HT1080 (cell line): ENCODE data around the gene KEAP1. TPM values are rescaled to one million over a fixed set of nuclear protein-coding genes. Genes with fewer than 3 reads are reported as not detected.
A peak's percentile ranks its signal among the peaks of the same experiment; 100 is the strongest.
"Not testable (repeated sequence)": the region's sequence is repeated elsewhere in the genome, so short reads cannot be mapped to it uniquely, and the experiment has no call there.

Experiments used
- DNase-seq: peaks from one replicate; pipeline ENCODE4 v3.0.0-alpha.2; 2015; ENCODE audit warnings: low read depth
- total RNA-seq: library from RNA; depleted of rRNA; stranded (reverse); fragments of >200 nt; shearing (Covaris generic); gene quantifications from 2 replicates; pipeline ENCODE4 v1.2.3, GENCODE V29; 2014

Gene KEAP1
- total RNA-seq, 1 experiment from 2014 or later, result 76.0 TPM

GRCh38 chr19:10500247-10500592 lies 2.9 kb downstream of the KEAP1 start:
- no peak for DNase-seq

GRCh38 chr19:10499550-10500246 lies 3.5 kb downstream of the KEAP1 start:
- DNase-seq, result no peak

GRCh38 chr19:10497371-10497770 lies 5.8 kb downstream of the KEAP1 start:
- no peak for DNase-seq

- no peak for DNase-seq
These were observed 11.6 kb downstream of the KEAP1 start for GRCh38 chr19:10491472-10492047.

DNA sequence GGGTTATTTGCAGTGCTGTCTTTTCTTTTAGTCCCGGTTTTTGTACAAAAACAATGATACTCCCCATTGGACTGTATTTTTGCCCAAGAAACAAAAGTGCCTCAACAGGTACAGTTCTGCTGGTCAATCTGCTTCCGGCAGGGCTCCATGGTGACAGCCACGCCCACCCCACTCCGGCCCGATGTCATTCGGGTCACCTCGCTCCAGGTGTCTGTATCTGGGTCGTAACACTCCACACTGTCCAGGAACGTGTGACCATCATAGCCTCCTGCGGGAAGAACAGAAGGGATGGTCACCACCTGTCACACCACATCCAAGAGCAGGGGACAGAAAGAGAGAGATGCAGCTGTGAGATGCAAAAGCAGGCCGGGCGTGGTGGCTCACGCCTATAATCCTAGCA lies 16.6 kb downstream of the KEAP1 start:
- DNase-seq, result no peak

- DNase-seq, result peak; percentile 51
These were observed 24.2 kb downstream of the KEAP1 start for GRCh38 chr19:10478903-10479384.

DNA sequence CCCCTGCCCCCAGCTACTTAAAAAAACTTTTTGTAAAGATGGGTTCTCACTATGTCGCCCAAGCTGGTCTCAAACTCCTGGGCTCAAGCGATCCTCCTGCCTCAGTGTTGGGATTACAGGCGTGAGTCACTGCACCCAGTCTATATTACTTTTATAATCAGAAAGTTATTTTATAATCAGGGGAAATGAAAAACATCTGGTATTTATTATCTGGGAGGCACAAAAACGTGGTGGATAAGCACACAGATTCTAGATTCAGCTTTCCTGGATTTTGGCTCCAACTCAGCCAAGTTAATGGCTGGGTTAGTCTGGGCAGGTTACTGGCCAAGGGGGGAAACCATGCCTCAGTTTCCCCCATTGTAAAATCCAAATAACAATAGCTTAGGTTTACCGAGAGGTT lies 24.7 kb downstream of the KEAP1 start:
- no peak for DNase-seq

GRCh38 chr19:10474962-10475451 lies 28.1 kb downstream of the KEAP1 start:
- DNase-seq, result no peak

GRCh38 chr19:10473192-10473591 lies 30.0 kb downstream of the KEAP1 start:
- no peak for DNase-seq

- peak; percentile 29 for DNase-seq
These were observed 31.2 kb downstream of the KEAP1 start for GRCh38 chr19:10471909-10472308.

DNA sequence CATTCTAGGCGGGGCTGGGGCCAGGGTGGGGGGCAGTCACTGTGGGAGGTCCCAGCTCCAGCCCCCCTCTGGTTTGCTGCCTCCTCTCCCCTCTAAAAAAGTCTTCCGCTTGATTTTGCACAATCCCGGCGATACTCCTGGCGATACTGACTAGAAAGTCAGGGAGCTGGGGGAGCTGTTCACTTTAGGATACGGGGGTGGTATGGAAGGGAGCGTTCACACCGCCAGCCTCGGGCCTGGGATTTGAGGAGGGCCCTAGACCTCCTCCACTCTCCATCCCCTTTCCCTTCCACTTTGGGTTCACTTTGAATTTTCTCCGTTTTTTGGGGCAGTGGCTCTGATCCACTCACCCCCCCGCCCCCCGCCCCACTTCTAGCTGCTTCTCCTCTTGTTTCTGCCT lies 35.0 kb downstream of the KEAP1 start:
- DNase-seq, result no peak

DNA sequence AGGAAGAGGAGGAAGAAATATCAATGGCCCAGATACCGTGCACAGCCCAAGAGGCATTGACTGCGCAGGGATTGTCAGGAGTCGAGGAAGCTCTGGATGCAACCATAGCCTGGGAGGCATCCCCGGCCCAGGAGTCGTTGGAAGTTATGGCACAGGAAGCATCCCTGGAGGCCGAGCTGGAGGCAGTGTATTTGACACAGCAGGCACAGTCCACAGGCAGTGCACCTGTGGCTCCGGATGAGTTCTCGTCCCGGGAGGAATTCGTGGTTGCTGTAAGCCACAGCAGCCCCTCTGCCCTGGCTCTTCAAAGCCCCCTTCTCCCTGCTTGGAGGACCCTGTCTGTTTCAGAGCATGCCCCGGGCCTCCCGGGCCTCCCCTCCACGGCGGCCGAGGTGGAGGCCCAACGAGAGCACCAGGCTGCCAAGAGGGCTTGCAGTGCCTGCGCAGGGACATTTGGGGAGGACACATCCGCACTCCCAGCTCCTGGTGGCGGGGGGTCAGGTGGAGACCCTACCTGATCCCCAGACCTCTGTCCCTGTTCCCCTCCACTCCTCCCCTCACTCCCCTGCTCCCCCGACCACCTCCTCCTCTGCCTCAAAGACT lies 36.0 kb downstream of the KEAP1 start:
- no peak for DNase-seq

- no peak for DNase-seq
These were observed 38.7 kb downstream of the KEAP1 start for GRCh38 chr19:10464456-10464855.

GRCh38 chr19:10462557-10462956 lies 40.6 kb downstream of the KEAP1 start:
- no peak for DNase-seq

DNA sequence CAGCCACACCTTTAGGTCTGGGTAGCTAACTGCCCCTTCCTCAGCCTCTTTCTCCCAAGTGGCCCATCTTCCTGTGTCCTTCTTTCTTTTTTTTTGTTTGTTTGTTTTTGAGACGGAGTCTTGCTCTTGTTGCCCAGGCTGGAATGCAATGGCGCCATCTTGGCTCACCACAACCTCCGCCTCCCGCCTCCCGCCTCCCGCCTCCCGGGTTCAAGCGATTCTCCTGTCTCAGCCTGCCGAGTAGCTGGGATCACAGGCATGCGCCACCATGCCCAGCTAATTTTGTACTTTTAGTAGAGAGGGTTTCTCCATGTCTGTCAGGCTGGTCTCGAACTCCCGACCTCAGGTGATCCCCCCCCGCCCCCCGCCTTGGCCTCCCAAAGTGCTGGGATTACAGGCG lies 41.1 kb downstream of the KEAP1 start:
- not testable (repeated sequence) for DNase-seq

GRCh38 chr19:10461047-10461949 lies 41.9 kb downstream of the KEAP1 start:
- DNase-seq, result peak; percentile 36

DNA sequence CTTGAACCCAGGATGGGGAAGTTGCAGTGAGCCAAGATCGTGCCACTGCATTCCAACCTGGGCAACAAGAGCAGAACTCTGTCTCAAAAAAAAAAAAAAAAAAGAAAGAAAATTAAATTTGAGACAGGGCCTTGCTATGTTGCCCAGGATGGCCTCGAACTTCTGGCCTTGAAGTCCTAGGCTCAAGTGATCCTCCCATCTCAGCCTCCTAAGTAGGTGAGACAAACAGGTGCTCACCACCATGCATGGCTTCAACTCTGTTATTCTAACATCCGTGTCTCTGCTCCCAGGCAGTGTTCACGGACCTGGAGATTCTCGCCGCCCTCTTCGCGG lies 42.5 kb downstream of the KEAP1 start:
- DNase-seq, result no peak

- not testable (repeated sequence) for DNase-seq
These were observed 44.4 kb downstream of the KEAP1 start for GRCh38 chr19:10458733-10459132.

GRCh38 chr19:10454267-10454666 lies 48.9 kb downstream of the KEAP1 start:
- DNase-seq, result no peak

- DNase-seq, result no peak
These were observed 49.3 kb downstream of the KEAP1 start for GRCh38 chr19:10453852-10454251.

- no peak for DNase-seq
These were observed 50.2 kb downstream of the KEAP1 start for GRCh38 chr19:10452726-10453618.
